CD14-positive monocyte (primary cell): ENCODE data around the gene UFSP1. TPM values are rescaled to one million over a fixed set of nuclear protein-coding genes. Genes with fewer than 3 reads are reported as not detected.
"Not testable (repeated sequence)": the region's sequence is repeated elsewhere in the genome, so short reads cannot be mapped to it uniquely, and the experiment has no call there.

Experiments used
- DNase-seq, 3 donors: peaks; one replicate each; pipeline ENCODE4 v3.0.0-alpha.2; 2011 to 2022
- H2AFZ ChIP-seq: 2 replicates; pipeline ENCODE4 v1.6.0; 2012; ENCODE audit warnings: mild to moderate bottlenecking, low read depth, low read length, inconsistent platforms; ENCODE audit not compliant: insufficient read depth, poor library complexity, severe bottlenecking
- H3K27ac ChIP-seq, 2 donors: 1 replicate in 1 of 2; 2 replicates in 1 of 2; pipeline ENCODE4 v1.5.1; 2012 to 2013; ENCODE audit warnings: low read length in 2 of 2, control low read depth in 1 of 2, inconsistent platforms in 1 of 2, low read depth in 1 of 2, mild to moderate bottlenecking in 1 of 2
- H3K27me3 ChIP-seq, 2 donors: one replicate each; pipeline versions ENCODE4 v1.6.0 to v1.6.1; 2011 to 2013; ENCODE audit warnings: low read length in 2 of 2; ENCODE audit not compliant: control insufficient read depth in 2 of 2, insufficient read depth in 2 of 2
- H3K36me3 ChIP-seq, 2 donors: replicated peaks in 1 of 2; 1 replicate in 1 of 2; 2 replicates in 1 of 2; pipeline versions ENCODE4 v1.5.1 to v1.6.1; 2012 to 2013; ENCODE audit warnings: low read length in 2 of 2, control low read depth in 1 of 2, inconsistent platforms in 1 of 2, mild to moderate bottlenecking in 1 of 2; ENCODE audit not compliant: insufficient read depth in 2 of 2, control insufficient read depth in 1 of 2
- H3K4me1 ChIP-seq, 2 donors: 1 replicate in 1 of 2; 2 replicates in 1 of 2; pipeline versions ENCODE4 v1.5.1 to v1.6.1; 2012 to 2013; ENCODE audit warnings: low read length in 2 of 2, control low read depth in 1 of 2, inconsistent platforms in 1 of 2, mild to moderate bottlenecking in 1 of 2, moderate library complexity in 1 of 2; ENCODE audit not compliant: insufficient read depth in 2 of 2, control insufficient read depth in 1 of 2
- H3K4me2 ChIP-seq: replicated peaks from 2 replicates; pipeline ENCODE3; 2012; ENCODE audit warnings: low read length, moderate library complexity, mild to moderate bottlenecking; ENCODE audit not compliant: poor library complexity, severe bottlenecking; ENCODE audit errors: extremely low read depth
- H3K4me3 ChIP-seq, 3 experiments: fragments of 200-600 bp in 1 of 3; sonication (generic) in 1 of 3; replicated peaks in 1 of 3; 1 replicate in 2 of 3; 2 replicates in 1 of 3; pipeline ENCODE4 v1.5.1; 2011 to 2013; ENCODE audit warnings: low read length in 3 of 3, mild to moderate bottlenecking in 3 of 3, control low read depth in 2 of 3, low read depth in 2 of 3, inconsistent platforms in 1 of 3, moderate library complexity in 1 of 3
- H3K79me2 ChIP-seq: 2 replicates; pipeline ENCODE4 v1.6.0; 2012; ENCODE audit warnings: mild to moderate bottlenecking, control low read depth, inconsistent platforms, low read length, moderate library complexity; ENCODE audit not compliant: insufficient read depth
- H3K9ac ChIP-seq: 2 replicates; pipeline ENCODE4 v1.6.0; 2017; ENCODE audit warnings: low read length, mild to moderate bottlenecking; ENCODE audit not compliant: insufficient read depth, poor library complexity, severe bottlenecking
- H3K9me3 ChIP-seq, 2 donors: replicated peaks in 1 of 2; 1 replicate in 1 of 2; 2 replicates in 1 of 2; pipeline versions ENCODE4 v1.5.1 to v1.6.1; 2012 to 2013; ENCODE audit warnings: low read length in 2 of 2, control low read depth in 1 of 2; ENCODE audit not compliant: control insufficient read depth in 1 of 2, insufficient read depth in 1 of 2
- H4K20me1 ChIP-seq: 2 replicates; pipeline ENCODE4 v1.6.0; 2012; ENCODE audit warnings: mild to moderate bottlenecking, low read length, control low read depth, moderate library complexity; ENCODE audit not compliant: insufficient read depth
- H3K27ac Mint-ChIP-seq, 7 donors: one replicate each; pipeline ENCODE4 v1.8.0; 2020; ENCODE audit warnings: mild to moderate bottlenecking in 7 of 7, mixed read lengths in 7 of 7, moderate library complexity in 6 of 7, inconsistent platforms in 2 of 7
- H3K27me3 Mint-ChIP-seq, 3 donors: one replicate each; pipeline ENCODE4 v1.8.0; 2021 to 2022; ENCODE audit warnings: low read depth in 3 of 3, mild to moderate bottlenecking in 3 of 3, mixed read lengths in 3 of 3, moderate library complexity in 3 of 3, inconsistent platforms in 1 of 3
- H3K36me3 Mint-ChIP-seq, 2 donors: one replicate each; pipeline ENCODE4 v1.8.0; 2020; ENCODE audit warnings: mixed read lengths in 2 of 2, inconsistent platforms in 1 of 2, mild to moderate bottlenecking in 1 of 2
- H3K4me1 Mint-ChIP-seq: one replicate; pipeline ENCODE4 v1.8.0; 2020; ENCODE audit warnings: mild to moderate bottlenecking, mixed read lengths
- H3K4me3 Mint-ChIP-seq, 2 donors: one replicate each; pipeline ENCODE4 v1.8.0; 2020; ENCODE audit warnings: mild to moderate bottlenecking in 2 of 2, mixed read lengths in 2 of 2, moderate library complexity in 1 of 2
- H3K9me3 Mint-ChIP-seq, 7 donors: one replicate each; pipeline ENCODE4 v1.8.0; 2020 to 2022; ENCODE audit warnings: mixed read lengths in 7 of 7, mild to moderate bottlenecking in 6 of 7, moderate library complexity in 6 of 7, inconsistent platforms in 2 of 7
- WGBS: methylation state at CpG from one replicate; pipeline ENCODE4 v1.1.5; 2013; ENCODE audit warnings: missing lambda C conversion rate; ENCODE audit not compliant: insufficient coverage; 5-methylcytosine and 5-hydroxymethylcytosine counted together
- intact Hi-C, 2 donors: fragments of 100-400 bp; cut with micrococcal nuclease; formaldehyde crosslinking; loops; one replicate each; pipeline versions ENCODE4 v1.15.0 to v1.15.1; 2023
- polyA plus RNA-seq, 3 donors: library from polyadenylated mRNA; depleted of rRNA in 1 of 3; unstranded in 2 of 3; stranded (reverse) in 1 of 3; fragments of 300-500 nt in 2 of 3; fragments of >200 nt in 1 of 3; fragmentation: Illumina TruSeq in 2 of 3; gene quantifications; 1 replicate in 2 of 3; 2 replicates in 1 of 3; pipeline ENCODE4 v1.2.3, GENCODE V29; 2012 to 2021
- TF ChIP-seq, protein P1 (sequence below): fragments of 200-600 bp; IDR thresholded peaks from one replicate; pipeline ENCODE4 v1.8.0; 2022; ENCODE audit warnings: antibody characterized with exemption, mild to moderate bottlenecking

UFSP1 gene
- polyA plus RNA-seq, 3 donors = 0.57 to 0.76 (median 0.57) TPM

DNA sequence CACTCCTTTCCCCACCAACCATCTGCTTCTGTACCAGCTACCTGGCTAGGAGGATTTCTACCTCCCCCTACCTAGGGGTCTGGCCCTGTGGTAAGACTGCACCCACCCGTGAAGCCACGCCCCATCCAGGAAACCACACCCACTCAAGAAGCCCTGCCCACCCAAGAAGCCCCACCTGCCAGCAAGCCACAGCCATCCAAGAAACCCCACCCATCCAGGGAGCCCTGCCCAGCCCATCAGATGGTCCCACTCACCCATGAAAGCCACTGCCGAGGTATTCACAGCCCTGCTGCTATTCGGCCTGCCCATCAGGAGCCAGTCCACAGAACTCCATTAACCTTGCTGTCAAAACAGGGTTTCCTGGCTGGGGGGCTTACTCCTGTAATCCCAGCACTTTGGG lies 44.2 kb upstream of the UFSP1 start:
- peak overlapping the region in 1 of 7 donors; percentile 42 for H3K27ac Mint-ChIP-seq

DNA sequence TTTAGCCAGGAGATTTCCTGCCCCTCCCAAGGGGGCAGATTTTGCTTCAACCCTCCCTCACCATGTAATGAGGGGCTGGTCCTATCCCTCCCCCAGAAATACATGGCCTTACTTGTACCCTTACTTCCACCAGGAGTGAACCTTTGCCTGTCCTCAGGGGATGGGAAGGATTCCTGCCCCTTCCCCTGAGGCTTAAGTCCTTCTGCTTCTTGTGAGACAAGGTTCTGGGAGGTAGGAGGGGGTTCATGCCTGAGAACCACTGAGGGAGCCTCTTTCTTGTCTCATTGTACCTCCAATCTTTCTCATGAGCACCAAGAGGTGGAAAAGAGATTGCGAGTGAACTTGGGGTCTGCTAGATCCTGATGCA lies 40.3 kb upstream of the UFSP1 start:
- Mint-ChIP-seq H3K9me3 (peaks cover 0 to 8% (median 5%) of the 10 kb centered on the region in 7 donors), H3K27me3 (peaks cover 10 to 17% (median 11%) of the 10 kb centered on the region in 3 donors), H3K36me3 (no peaks in the 10 kb centered on the region), H3K4me1 (no peaks in the 10 kb centered on the region), H3K27ac (no peak overlapping the region), H3K4me3 (no peak overlapping the region)
- Histone ChIP-seq H3K4me1 (no peaks in the 10 kb centered on the region), H3K4me2 (no peak overlapping the region), H3K9ac (no peak overlapping the region), H3K36me3 (no peaks in the 10 kb centered on the region), H3K27me3 (peaks cover 2% of the 10 kb centered on the region in 2 donors), H3K79me2 (no peaks in the 10 kb centered on the region), H3K4me3 (no peak overlapping the region), H3K9me3 (no peaks in the 10 kb centered on the region), H3K27ac (no peak overlapping the region), H2AFZ (no peak overlapping the region), H4K20me1 (no peaks in the 10 kb centered on the region)
- TF ChIP-seq, protein P1, sequence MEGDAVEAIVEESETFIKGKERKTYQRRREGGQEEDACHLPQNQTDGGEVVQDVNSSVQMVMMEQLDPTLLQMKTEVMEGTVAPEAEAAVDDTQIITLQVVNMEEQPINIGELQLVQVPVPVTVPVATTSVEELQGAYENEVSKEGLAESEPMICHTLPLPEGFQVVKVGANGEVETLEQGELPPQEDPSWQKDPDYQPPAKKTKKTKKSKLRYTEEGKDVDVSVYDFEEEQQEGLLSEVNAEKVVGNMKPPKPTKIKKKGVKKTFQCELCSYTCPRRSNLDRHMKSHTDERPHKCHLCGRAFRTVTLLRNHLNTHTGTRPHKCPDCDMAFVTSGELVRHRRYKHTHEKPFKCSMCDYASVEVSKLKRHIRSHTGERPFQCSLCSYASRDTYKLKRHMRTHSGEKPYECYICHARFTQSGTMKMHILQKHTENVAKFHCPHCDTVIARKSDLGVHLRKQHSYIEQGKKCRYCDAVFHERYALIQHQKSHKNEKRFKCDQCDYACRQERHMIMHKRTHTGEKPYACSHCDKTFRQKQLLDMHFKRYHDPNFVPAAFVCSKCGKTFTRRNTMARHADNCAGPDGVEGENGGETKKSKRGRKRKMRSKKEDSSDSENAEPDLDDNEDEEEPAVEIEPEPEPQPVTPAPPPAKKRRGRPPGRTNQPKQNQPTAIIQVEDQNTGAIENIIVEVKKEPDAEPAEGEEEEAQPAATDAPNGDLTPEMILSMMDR = no peak
- intact Hi-C loops = no loop called here
- no peak for DNase-seq
- WGBS = 100% methylated on average over 1 of the region's 1 CpG

More for the DNA sequence above, 44.2 kb upstream of the UFSP1 start:
- Histone ChIP-seq H2AFZ (no peak overlapping the region), H4K20me1 (no peaks in the 10 kb centered on the region), H3K27ac (no peak overlapping the region), H3K4me3 (no peak overlapping the region), H3K4me2 (no peak overlapping the region), H3K4me1 (no peaks in the 10 kb centered on the region), H3K36me3 (no peaks in the 10 kb centered on the region), H3K9me3 (peaks cover 0 to under 1% of the 10 kb centered on the region in 2 donors), H3K79me2 (no peaks in the 10 kb centered on the region), H3K9ac (no peak overlapping the region), H3K27me3 (peaks cover 2% of the 10 kb centered on the region in 2 donors)
- Mint-ChIP-seq H3K9me3 (peaks cover 0 to 15% (median 6%) of the 10 kb centered on the region in 7 donors), H3K4me1 (peaks cover 2% of the 10 kb centered on the region), H3K4me3 (no peak overlapping the region), H3K36me3 (no peaks in the 10 kb centered on the region), H3K27me3 (peaks cover 12 to 22% (median 13%) of the 10 kb centered on the region in 3 donors)
- TF ChIP-seq, protein P1 = no peak
- WGBS = 43% methylated on average over 3 of the region's 4 CpGs
- DNase-seq = no peak
- intact Hi-C loops = no loop called here

DNA sequence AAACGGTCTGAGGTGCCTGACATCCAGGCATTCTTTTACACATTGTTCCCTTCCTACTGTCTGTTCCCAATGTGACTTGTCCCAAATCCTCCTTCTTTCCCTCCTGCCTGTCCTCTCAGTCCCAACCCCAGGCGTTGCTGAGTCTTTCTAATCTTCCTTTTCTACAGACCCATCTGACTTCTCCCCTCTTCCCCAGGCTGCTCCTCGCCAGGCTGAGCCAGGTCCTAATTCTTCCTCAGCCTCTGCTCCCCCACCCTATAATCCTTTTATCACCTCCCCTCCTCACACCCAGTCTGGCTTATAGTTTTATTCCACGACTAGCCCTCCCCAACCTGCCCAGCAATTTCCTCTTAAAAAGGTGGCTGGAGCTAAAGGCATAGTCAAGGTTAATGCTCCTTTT lies 34.1 kb upstream of the UFSP1 start:
- WGBS = 56% methylated on average over 3 of the region's 4 CpGs

More for the DNA sequence above, 34.1 kb upstream of the UFSP1 start:
- DNase-seq, H3K27me3 ChIP-seq, H3K4me2 ChIP-seq, H4K20me1 ChIP-seq, H3K27ac ChIP-seq, H3K9me3 ChIP-seq, H3K79me2 ChIP-seq, H2AFZ ChIP-seq, H3K9ac ChIP-seq, H3K9me3 Mint-ChIP-seq, H3K4me1 ChIP-seq, intact Hi-C loops, H3K4me3 Mint-ChIP-seq, H3K36me3 ChIP-seq, H3K36me3 Mint-ChIP-seq, H3K4me1 Mint-ChIP-seq, H3K4me3 ChIP-seq: not testable (repeated sequence)
- H3K27ac Mint-ChIP-seq = peak overlapping the region in 1 of 7 donors; percentile 42
- peaks cover 7 to 27% (median 21%) of the 10 kb centered on the region in 3 donors for H3K27me3 Mint-ChIP-seq
